Stimulated activated naive CD8-positive, alpha-beta T cell treated with anti-CD3 and anti-CD28 coated beads, Interleukin-15, Interleukin-2, amounts not matched to agents 100 U/mL and 50 U/mL, for 24 hours (primary cell): ENCODE data around the gene HOXA4.

ENCODE experiments used
- ATAC-seq: fragments of 150-1000 bp; cut with Tn5 transposase; one replicate; pipeline ENCODE4 v1.10.0; 2021
- DNase-seq: peaks from one replicate; pipeline ENCODE4 v3.0.0; 2021

Gene HOXA4

DNA sequence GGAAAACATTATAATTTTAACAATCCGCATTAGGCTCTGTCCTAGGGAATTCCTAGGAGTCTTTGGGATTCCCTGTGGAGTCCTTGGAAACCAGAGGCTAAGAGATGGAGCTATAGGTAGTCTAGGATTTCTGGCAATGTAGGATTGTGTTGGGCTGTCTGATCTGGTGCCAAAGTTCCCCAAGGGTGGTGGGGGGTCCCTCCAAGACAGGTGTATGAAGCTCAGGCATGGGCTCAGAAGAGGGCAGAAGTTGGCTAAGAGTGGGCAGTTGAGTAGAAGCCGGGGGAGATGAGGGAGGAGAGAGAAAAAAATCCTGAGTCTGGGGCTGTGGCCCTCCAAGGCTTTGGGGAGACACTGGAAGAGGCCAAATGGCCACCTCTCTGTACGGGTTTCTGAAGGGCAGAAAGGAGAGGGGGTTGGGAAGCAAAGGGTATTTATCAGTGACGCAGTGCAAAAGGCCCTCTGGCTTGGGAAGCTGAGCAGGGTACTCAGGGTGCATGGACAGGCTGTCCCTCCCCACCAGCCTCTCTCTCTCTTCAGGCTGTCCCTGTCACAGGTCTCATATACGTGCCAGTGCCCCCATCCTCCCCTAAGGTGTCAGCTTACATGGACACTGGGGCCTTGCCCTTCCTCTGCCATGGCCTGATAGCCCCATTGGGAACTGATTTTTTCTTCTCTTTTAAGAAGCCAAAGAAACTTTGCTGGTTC lies 16.1 kb upstream of the HOXA4 start:
- ATAC-seq (no peak), DNase-seq (no peak)

DNA sequence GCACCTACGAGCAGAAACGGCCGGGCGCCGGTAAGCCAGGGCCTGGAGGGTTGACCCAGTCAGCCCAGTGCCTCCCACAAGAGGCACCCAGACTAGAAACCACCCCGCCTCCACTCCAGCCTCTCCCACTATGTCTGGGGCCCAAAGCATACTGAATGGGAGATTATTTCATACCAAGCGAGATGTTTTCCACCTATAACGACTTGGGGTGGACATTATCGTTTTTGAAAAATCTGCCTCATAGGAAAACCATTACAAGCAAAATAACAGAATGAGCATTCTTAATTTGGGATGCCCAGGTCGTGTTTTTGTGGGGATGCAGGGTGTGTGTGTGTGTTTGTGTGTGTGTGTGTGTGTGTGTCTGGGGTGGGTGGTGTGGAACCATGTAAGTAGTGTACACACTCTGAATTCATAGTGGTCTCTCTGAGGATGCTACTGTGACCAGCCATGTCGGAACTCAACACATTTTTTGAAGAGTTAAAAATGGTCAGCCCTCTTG lies 15.4 kb upstream of the HOXA4 start:
- no peak for DNase-seq
- no peak for ATAC-seq

DNA sequence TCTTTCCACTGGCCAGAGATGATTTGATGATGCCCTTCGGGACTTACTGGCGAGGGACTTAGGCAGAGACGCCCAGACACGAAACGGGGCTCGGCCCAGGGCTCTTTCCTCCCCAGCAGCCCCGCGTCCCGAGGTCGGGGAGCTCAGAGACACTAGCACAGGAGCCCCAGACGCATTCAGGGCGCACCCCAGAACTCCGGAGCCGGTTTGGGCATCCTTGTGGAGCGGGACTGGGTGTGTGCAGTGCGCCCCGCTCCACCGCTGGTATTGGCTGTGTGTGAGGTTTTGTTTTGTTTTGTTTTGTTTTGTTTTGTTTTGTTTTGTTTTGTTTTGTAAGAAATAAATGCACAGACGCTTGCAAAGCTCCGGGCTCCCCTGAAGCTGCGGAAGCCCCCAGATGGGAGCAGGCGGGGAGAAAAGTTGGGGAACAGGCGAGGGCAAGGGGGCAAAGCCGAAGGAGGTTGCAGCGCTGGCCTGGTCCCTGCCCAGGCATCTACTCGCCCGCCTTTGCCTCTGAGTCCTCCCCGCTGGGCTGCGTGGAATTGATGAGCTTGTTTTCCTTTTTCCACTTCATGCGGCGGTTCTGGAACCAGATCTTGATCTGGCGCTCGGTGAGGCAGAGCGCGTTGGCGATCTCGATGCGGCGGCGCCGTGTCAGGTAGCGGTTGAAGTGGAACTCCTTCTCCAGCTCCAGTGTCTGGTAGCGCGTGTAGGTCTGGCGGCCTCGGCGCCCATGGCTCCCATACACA lies 14.8 kb upstream of the HOXA4 start:
- no peak for DNase-seq
- ATAC-seq = no peak

DNA sequence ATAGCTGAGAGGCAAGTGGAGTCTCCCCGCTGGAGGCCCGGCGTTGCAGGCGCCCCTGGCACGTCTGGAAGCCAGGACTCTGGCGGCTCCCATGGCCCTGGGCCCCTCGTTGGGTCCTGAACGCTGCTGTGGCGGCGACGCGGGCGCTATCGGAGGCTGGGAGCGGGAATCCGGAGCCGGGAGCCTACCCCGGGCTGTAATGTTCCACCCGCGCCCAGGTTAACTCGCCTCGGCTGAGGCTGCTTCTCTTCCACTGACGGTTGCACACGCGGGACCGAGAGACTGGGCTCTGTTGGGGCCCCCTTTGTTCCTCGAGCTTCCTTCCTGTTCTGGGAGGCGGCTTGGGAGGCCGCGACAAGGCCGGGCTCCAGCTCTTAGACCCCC lies 14.2 kb upstream of the HOXA4 start:
- no peak for ATAC-seq

DNA sequence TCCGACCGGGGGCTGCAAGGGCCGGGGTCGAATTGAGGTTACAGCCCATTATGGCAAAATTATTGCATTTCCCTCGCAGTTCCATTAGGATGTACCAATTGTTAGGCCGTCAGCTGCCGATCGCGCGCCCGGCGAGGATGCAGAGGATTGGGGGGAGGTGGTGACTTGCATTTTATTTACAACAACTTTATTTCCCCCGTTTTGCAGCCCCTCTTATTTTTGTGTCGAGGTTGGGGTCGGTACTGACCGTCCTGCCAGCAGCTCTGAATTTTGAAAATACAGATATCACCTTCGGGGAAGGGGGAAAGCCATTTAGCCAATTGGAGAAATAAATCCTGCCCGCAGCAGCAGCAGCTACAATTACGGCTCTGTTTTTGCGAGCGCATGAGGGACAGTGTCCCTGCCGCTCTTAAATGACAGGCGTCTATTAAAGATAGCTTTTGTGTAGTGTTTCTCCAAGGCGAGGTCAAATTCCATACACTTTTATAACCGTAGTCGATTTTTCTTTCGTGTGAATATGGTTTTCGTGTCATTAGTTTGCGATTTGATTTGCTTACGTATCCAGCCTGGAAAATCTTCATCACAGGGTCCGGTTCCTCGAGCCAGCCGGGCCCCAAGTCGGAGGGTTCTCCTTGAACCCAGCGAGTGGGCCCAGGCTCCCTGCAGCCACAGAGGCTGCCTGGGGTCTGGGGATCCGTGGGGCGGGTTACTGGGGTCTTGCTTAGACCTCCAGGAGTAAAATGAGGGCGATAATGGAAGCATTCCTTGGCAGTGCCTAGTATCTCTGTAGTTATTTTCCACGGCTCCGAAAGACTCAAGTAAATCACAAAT lies 13.6 kb upstream of the HOXA4 start:
- DNase-seq (no peak), ATAC-seq (no peak)

More for the DNA sequence above, 14.2 kb upstream of the HOXA4 start:
- DNase-seq = no peak

DNA sequence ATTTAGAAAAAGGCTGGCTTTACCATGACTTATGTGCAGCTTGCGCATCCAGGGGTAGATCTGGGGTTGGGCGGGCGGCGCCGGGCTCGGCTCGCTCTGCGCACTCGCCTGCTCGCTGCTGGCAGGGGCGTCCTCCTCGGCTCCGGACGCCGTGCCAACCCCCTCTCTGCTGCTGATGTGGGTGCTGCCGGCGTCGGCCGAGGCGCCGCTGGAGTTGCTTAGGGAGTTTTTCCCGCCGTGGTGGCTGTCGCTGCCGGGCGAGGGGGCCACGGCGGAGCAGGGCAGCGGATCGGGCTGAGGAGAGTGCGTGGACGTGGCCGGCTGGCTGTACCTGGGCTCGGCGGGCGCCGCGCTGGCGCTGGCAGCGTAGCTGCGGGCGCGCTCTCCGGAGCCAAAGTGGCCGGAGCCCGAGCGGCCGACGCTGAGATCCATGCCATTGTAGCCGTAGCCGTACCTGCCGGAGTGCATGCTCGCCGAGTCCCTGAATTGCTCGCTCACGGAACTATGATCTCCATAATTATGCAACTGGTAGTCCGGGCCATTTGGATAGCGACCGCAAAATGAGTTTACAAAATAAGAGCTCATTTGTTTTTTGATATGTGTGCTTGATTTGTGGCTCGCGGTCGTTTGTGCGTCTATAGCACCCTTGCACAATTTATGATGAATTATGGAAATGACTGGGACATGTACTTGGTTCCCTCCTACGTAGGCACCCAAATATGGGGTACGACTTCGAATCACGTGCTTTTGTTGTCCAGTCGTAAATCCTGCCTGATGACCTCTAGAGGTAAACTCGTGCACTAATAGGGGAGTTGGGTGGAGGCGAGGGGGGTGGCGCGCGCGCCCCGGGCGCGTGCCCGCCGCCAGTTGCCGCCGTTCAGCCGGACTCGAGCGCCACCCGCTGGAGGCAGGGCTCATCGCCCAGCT lies 12.7 kb upstream of the HOXA4 start, which contains the start of gene HOXA5:
HOXA5 (minus strand) TSS at position 659 of the 927 bp plus-strand sequence; CDS start at position 585, 74 bp downstream.
- ATAC-seq = no peak
- DNase-seq = no peak

DNA sequence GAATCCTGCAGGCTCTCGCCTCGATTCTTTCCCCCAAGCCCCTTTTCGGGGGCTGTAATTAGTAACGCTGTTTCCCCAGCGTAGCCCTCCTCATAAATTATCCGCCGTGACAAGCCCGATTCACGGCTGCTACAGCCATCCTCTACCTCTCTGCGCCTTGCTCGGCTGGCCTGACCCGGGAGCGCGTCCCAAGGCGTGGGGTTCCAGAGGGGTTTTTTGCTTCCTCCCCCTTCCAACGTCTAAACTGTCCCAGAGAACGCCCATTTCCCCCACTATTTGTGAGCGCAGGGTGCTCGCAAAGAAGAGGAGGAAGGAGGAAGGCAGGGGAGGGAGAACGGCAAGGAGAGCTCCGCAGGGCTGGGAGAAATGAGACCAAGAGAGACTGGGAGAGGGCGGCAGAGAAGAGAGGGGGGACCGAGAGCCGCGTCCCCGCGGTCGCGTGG lies 12.0 kb upstream of the HOXA4 start:
- no peak for ATAC-seq

DNA sequence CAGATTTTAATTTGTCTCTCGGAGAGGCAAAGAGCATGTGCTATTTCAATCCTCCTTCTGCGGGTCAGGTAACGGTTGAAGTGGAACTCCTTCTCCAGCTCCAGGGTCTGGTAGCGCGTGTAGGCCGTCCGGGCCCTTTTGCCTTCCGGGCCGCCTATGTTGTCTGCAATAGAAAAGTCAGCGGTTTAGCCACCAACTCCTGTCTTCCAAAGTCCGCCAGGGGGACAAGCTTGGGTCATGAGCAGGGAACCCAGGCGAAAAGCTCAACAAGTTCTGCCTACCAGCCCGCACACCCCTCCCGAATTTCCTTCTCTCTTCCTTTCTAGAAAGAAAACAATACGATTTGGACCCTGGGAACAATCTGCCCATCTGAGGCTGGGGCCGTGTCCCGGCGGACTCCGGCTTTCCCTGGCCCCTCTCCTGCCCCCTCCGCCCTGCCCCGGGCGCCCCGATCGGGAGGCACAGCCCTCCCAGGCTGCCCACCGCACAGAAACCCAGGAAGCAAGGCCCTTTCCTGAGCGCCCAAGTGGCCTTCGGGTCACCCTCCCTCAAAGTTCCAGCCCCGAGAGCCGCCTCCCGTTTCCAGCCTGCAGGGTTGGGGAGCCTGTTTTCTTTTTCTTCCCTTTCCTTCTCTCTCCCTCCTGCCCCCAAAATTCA lies 11.5 kb upstream of the HOXA4 start:
- no peak for ATAC-seq
- DNase-seq = no peak

More for the DNA sequence above, 12.0 kb upstream of the HOXA4 start:
- no peak for DNase-seq

DNA sequence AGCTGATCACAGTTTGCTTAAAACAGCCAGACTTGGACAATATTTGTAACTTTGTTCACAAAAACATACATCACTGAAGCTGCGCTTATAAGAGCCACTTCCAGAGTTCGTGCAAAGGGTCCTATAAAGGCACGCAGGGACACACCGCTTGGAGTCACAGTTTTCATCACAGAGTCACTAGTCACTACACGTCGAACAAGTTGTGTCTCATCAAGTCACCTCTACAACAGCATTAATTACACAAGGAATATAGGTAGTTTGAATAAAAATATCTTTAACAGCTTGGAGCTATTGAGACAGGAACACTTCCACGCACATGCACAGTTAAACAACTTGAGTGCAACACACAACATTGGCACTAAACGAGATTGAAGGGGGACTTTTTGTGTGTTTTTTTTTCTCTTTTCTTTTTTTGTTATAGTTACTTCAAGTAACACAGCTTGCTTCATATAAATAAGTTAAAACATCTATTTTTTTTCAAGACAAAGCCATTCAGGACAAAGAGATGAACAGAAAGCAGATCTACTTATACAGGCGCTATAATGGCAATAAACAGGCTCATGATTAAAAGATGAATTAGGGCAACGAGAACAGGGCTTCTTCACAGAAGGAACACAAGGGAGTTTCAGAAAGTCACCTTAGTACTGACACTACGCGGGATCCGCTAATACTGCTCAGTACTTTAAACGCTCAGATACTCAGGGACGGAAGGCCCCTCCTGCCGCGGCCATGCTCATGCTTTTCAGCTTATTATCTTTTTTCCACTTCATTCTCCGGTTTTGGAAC lies 10.8 kb upstream of the HOXA4 start:
- DNase-seq = no peak
- ATAC-seq = no peak

DNA sequence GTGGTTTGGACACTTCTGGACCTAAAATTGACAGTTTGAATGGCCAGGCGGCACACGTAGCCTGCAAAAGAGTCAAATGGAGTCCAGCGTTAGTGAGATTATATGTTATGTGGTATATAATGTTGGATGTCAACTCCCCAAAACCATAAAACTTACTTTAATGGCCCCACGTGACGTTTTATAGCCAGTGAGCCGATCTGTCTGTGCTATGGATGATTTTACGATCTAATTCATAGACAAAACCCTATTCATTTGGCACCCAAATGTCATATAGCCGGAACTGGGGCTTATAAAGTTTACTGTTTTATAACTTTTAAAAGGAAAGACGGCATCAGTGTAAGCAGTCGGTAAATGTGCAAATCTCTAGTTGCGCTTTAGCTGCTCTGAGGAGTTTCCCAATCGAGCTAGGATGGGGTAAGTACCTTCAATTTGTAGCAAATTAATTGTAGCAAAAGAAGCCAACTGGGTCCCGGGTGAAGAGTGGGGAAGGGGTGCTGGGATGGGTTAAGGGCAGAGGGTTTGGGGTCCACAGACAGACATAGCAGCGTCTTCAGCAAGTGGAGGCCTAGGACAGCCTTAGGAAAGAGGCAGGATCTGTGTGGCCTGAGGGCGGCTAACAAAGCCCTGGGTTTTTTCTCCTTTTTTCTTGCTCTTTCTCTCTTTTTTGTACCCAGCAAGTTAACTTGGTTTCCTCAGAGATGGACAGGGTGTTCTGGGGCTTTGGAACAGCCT lies 9.7 kb upstream of the HOXA4 start:
- DNase-seq (no peak), ATAC-seq (no peak)

DNA sequence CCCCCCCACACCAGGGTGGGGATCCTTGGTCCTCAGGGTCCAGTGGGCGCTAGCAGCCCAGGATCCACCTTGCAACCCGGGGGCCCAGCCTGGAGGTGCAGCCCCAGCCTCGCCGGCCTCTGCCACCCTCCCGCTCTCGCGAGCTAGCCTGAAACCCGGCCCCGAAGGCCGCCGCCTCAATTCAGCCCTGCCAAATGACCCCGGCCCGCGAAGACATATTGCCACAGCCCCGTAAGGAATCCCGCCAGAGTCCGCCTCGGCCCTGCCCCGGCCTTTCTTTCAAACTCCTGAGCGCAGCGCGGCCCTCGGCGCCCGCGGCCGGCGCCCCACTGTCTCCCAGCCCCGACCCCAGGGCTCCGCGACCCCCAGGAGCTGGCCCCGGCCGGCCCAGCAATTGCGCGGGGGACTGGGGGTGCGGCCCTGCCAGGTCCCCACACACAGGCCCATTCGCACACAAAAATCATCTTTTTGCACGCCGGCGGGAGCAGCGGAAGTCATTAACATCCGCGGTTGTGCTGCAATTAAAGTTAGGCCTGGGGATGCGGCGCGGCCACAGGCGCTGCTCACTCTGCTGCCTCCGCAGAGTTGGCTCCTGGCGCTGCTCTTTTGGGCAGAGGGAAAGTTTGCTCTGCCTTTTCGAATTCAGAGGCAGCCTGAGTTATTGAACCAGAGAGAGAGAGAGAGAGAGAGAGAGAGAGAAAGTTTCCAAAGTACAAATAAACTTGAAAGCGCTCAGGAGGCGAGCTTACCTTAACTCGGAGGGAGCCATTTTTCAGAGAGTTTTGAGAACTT lies 9.0 kb upstream of the HOXA4 start:
- ATAC-seq (no peak), DNase-seq (no peak)

DNA sequence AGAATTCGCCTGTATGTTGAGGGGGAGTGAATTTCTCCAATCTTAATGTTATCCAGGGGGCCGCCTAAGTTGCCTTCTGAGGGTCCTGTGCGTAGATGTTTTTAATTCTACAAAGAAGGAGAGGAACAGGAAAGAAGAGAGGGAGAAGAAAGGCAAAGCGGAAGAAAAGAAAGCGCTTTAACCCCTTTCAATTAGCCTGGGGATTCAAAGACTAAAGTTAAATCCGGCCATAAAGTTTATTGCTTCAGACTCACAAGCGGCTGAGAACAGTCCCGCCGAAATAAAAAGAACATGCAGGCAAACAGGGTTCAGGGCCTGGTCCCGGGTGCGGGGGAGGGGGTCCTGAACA lies 8.4 kb upstream of the HOXA4 start:
- DNase-seq (no peak), ATAC-seq (no peak)

DNA sequence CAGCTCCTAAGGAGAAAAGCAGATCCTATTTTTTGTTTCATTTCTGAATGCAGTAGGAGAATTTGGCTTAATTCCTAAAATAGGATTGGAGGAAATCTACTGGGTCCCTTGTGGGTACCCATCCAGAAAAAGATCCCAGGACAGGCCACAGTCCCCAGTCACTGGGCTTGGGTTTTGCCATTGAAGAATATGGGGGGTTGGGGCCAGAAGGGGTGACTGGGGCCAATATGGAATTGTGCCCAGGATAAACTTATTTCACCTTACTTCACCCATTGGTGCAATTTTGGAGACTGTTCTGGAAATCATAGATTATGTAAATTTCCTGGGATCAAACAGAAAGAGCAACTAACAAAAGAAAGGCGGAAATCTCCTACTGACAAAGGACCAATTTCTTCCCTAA lies 7.9 kb upstream of the HOXA4 start:
- ATAC-seq (no peak), DNase-seq (no peak)

DNA sequence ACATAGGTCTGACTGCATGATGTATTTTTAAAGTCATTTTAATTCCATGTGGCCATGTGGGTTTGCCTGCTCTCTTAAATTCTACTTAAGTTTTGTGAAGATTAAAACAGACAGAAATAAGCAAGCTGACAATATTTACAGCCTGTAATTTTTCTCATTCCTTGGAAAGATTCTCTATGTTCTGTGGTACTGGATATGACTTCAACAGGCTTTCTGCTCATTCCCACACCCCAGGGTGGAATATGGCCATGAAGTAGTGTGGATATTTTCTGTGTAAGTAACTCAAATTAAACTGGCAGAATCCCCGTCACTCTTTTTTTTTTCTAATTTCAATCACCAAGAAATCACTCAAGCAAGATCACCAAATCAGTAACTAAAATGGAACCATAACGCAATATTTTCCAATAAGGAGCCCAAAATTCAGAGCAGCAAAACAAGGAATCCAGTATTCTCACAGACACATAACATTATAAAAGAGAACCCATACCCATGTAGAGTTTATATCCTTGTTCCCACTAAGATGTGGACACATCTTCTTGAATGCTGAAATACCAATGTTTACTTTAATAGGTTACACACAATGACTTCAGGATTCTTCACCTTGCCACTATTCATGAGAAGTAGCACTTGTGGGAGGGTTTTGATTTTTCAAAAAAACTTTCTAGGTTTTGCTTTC lies 7.2 kb upstream of the HOXA4 start:
- ATAC-seq = no peak
- DNase-seq = no peak

DNA sequence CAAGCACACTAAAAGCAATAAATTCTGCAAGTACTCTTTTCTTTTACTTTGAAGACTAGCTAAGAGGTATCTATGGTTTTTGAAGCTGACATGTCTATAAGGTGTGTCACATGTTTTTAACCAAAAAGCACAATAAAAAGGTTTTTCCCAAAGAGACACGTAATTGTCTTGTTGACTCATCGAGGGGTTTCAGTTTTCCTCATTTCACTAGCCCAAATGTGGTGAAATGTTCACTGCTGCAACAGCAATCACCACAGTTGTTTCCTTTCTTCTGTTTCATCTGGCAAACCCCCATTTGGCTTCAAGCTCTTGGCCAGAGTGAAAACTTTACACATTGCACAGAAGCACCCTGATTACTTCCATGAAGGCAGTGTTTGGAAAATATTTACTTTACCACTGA lies 3.8 kb upstream of the HOXA4 start:
- ATAC-seq (peak; percentile 76), DNase-seq (no peak)

DNA sequence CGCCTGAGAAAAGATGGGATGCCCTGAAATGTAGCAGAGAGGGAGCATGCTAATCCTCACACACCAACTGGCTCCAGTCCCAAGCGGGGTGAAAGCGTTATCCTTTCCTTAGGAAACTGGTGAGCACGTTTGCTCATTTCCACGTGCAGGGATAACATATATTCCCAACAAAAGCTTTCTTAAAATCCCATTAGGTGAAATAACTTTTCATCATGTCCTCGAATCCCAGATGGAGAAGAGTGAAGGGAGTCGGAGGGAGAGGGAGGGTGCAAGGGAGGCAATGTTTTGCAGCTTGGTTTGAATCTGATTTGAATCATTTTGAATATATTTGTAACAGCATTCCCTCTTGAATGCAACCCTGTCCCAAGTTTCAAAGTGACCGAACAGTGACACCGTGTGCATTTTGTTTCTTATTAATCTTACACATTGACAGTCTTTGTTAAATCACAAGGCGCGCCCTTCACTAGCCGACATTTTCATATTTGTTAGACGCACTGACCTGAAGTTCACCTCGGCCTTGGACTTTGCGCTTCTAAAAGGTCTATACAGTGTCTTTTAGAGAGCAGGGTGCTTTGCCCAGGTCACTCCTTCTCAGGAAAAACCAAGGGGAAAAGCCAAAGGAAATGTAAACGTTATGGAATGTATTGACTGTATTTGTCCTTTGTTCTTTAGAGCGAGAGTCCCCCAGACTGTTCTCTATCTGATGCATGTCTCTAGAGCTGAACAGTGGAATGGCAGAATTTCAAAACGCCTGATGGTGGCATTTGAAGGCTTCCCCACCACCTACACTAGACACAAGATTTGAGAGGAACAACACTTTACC lies 3.1 kb upstream of the HOXA4 start:
- DNase-seq (no peak), ATAC-seq (no peak)

DNA sequence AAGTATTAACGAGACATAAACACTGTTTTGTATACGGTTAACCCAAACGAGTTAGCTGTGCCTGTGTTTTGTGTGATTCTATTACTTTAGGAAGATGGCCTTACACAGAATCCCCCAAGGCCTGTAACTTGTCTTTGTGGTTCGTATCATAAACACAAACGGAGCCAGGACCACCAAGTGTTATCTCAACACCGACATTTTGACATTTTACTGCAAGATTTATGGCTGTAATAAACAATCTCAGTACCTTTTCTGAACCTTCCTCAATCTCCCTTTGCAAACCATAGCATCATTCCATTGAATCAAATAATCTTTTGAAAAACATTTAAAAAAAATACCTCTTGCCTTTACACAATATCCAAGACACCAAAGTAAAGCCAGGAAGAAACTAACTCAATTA lies 2.4 kb upstream of the HOXA4 start:
- DNase-seq (no peak), ATAC-seq (no peak)
